Neural progenitor cell (in vitro differentiated cells): ENCODE results near the gene TNF. TPM values are rescaled to one million over a fixed set of nuclear protein-coding genes. Genes with fewer than 3 reads are reported as not detected.

ENCODE experiments used
- DNase-seq: peaks from one replicate; pipeline ENCODE4 v3.0.0-alpha.2; 2016; ENCODE audit warnings: low spot score
- H2AFZ ChIP-seq: fragments of 200-600 bp; sonication (generic); replicated peaks from 2 replicates; pipeline ENCODE4 v1.6.1; 2016; ENCODE audit warnings: antibody characterized with exemption
- H3F3A ChIP-seq: fragments of 200-600 bp; sonication (generic); 2 replicates; pipeline ENCODE4 v1.6.1; 2016; ENCODE audit warnings: antibody characterized with exemption, low read depth
- H3K27ac ChIP-seq: fragments of 200-600 bp; sonication (generic); 2 replicates; pipeline ENCODE4 v1.5.1; 2016; ENCODE audit warnings: mild to moderate bottlenecking
- H3K27me3 ChIP-seq: fragments of 200-600 bp; sonication (generic); 2 replicates; pipeline ENCODE4 v1.6.1; 2016; ENCODE audit warnings: mild to moderate bottlenecking, moderate library complexity
- H3K36me3 ChIP-seq: fragments of 200-600 bp; sonication (generic); 2 replicates; pipeline ENCODE4 v1.5.1; 2016
- H3K4me1 ChIP-seq: fragments of 200-600 bp; sonication (generic); 2 replicates; pipeline ENCODE4 v1.6.1; 2016; ENCODE audit warnings: mixed run types
- H3K4me2 ChIP-seq: fragments of 200-600 bp; sonication (generic); 2 replicates; pipeline ENCODE4 v1.6.1; 2016
- H3K4me3 ChIP-seq: fragments of 200-600 bp; sonication (generic); 2 replicates; pipeline ENCODE4 v1.5.1; 2016
- H3K79me2 ChIP-seq: fragments of 200-600 bp; sonication (generic); 2 replicates; pipeline ENCODE4 v1.6.1; 2016; ENCODE audit warnings: low read depth
- H3K9ac ChIP-seq: fragments of 200-600 bp; sonication (generic); 2 replicates; pipeline ENCODE4 v1.6.1; 2016
- H3K9me3 ChIP-seq: fragments of 200-600 bp; sonication (generic); 2 replicates; pipeline ENCODE4 v1.5.1; 2016; ENCODE audit warnings: low read depth
- H4K20me1 ChIP-seq: fragments of 200-600 bp; sonication (generic); 2 replicates; pipeline ENCODE4 v1.6.1; 2016; ENCODE audit warnings: low read depth
- H3K27ac Mint-ChIP-seq: 3 replicates; pipeline ENCODE4 v1.8.0; 2021; ENCODE audit warnings: mixed read lengths
- H3K27me3 Mint-ChIP-seq: 2 replicates; pipeline ENCODE4 v1.8.0; 2022; ENCODE audit warnings: low read depth, mild to moderate bottlenecking, inconsistent platforms, moderate library complexity, mixed read lengths; ENCODE audit not compliant: insufficient read depth
- H3K36me3 Mint-ChIP-seq: 3 replicates; pipeline ENCODE4 v1.8.0; 2021; ENCODE audit warnings: mixed read lengths
- H3K4me1 Mint-ChIP-seq: 3 replicates; pipeline ENCODE4 v1.8.0; 2021; ENCODE audit warnings: mixed read lengths
- H3K4me3 Mint-ChIP-seq: 3 replicates; pipeline ENCODE4 v1.8.0; 2021; ENCODE audit warnings: mild to moderate bottlenecking, moderate library complexity, mixed read lengths
- H3K9me3 Mint-ChIP-seq: 3 replicates; pipeline ENCODE4 v1.8.0; 2020; ENCODE audit warnings: mixed read lengths
- EZH2 ChIP-seq: fragments of 200-600 bp; sonication (generic); IDR thresholded peaks from 2 replicates; pipeline ENCODE4 v1.6.1; 2017; ENCODE audit warnings: antibody characterized with exemption, mild to moderate bottlenecking, moderate library complexity
- EZH2phosphoT487 ChIP-seq: fragments of 200-600 bp; sonication (generic); IDR thresholded peaks from 2 replicates; pipeline ENCODE4 v1.6.1; 2017; ENCODE audit warnings: antibody characterized with exemption
- total RNA-seq: library from RNA; depleted of rRNA; stranded (reverse); fragments of >200 nt; gene quantifications from 2 replicates; pipeline ENCODE4 v1.2.3, GENCODE V29; 2015; ENCODE audit warnings: low replicate concordance
- TF ChIP-seq, protein P1 (sequence below): fragments of 200-600 bp; sonication (generic); IDR thresholded peaks from 2 replicates; pipeline ENCODE4 v1.5.1; 2017; ENCODE audit warnings: antibody characterized with exemption, mild to moderate bottlenecking

TNF gene
- total RNA-seq, 1 donor from 2014 or later, result not detected

DNA sequence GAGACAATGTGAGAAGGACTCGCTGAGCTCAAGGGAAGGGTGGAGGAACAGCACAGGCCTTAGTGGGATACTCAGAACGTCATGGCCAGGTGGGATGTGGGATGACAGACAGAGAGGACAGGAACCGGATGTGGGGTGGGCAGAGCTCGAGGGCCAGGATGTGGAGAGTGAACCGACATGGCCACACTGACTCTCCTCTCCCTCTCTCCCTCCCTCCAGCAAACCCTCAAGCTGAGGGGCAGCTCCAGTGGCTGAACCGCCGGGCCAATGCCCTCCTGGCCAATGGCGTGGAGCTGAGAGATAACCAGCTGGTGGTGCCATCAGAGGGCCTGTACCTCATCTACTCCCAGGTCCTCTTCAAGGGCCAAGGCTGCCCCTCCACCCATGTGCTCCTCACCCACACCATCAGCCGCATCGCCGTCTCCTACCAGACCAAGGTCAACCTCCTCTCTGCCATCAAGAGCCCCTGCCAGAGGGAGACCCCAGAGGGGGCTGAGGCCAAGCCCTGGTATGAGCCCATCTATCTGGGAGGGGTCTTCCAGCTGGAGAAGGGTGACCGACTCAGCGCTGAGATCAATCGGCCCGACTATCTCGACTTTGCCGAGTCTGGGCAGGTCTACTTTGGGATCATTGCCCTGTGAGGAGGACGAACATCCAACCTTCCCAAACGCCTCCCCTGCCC lies 1.7 kb downstream of the TNF start:
- Histone ChIP-seq H3K4me3 (no peak overlapping the region), H3K9me3 (no peaks in the 10 kb centered on the region), H2AFZ (no peak overlapping the region), H3K4me2 (no peak overlapping the region), H3K4me1 (peaks cover 11% of the 10 kb centered on the region), H3F3A (no peaks in the 10 kb centered on the region), H3K9ac (no peak overlapping the region), H3K79me2 (no peaks in the 10 kb centered on the region), H3K27me3 (peaks cover 9% of the 10 kb centered on the region), H4K20me1 (no peaks in the 10 kb centered on the region), H3K36me3 (no peaks in the 10 kb centered on the region), H3K27ac (no peak overlapping the region)
- Mint-ChIP-seq H3K36me3 (no peaks in the 10 kb centered on the region), H3K9me3 (no peaks in the 10 kb centered on the region), H3K4me1 (peaks cover 15% of the 10 kb centered on the region), H3K4me3 (no peak overlapping the region), H3K27ac (peak overlapping the region; percentile 64), H3K27me3 (peaks cover 27% of the 10 kb centered on the region)
- no peak for TF ChIP-seq EZH2phosphoT487
- no peak for TF ChIP-seq EZH2
- DNase-seq, result no peak

DNA sequence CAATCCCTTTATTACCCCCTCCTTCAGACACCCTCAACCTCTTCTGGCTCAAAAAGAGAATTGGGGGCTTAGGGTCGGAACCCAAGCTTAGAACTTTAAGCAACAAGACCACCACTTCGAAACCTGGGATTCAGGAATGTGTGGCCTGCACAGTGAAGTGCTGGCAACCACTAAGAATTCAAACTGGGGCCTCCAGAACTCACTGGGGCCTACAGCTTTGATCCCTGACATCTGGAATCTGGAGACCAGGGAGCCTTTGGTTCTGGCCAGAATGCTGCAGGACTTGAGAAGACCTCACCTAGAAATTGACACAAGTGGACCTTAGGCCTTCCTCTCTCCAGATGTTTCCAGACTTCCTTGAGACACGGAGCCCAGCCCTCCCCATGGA lies 2.2 kb downstream of the TNF start:
- Histone ChIP-seq H3K4me1 (peaks cover 11% of the 10 kb centered on the region), H4K20me1 (no peaks in the 10 kb centered on the region), H3K79me2 (no peaks in the 10 kb centered on the region), H3K4me2 (no peak overlapping the region), H3K36me3 (no peaks in the 10 kb centered on the region), H3K4me3 (no peak overlapping the region), H3K9me3 (no peaks in the 10 kb centered on the region), H3K27me3 (peaks cover 9% of the 10 kb centered on the region), H3K9ac (no peak overlapping the region), H2AFZ (no peak overlapping the region), H3K27ac (no peak overlapping the region), H3F3A (no peaks in the 10 kb centered on the region)
- Mint-ChIP-seq H3K4me3 (no peak overlapping the region), H3K27me3 (peaks cover 27% of the 10 kb centered on the region), H3K27ac (no peak overlapping the region), H3K36me3 (no peaks in the 10 kb centered on the region), H3K9me3 (no peaks in the 10 kb centered on the region), H3K4me1 (peaks cover 15% of the 10 kb centered on the region)
- DNase-seq, result no peak
- TF ChIP-seq EZH2 (no peak), EZH2phosphoT487 (no peak)
- TF ChIP-seq, protein P1, sequence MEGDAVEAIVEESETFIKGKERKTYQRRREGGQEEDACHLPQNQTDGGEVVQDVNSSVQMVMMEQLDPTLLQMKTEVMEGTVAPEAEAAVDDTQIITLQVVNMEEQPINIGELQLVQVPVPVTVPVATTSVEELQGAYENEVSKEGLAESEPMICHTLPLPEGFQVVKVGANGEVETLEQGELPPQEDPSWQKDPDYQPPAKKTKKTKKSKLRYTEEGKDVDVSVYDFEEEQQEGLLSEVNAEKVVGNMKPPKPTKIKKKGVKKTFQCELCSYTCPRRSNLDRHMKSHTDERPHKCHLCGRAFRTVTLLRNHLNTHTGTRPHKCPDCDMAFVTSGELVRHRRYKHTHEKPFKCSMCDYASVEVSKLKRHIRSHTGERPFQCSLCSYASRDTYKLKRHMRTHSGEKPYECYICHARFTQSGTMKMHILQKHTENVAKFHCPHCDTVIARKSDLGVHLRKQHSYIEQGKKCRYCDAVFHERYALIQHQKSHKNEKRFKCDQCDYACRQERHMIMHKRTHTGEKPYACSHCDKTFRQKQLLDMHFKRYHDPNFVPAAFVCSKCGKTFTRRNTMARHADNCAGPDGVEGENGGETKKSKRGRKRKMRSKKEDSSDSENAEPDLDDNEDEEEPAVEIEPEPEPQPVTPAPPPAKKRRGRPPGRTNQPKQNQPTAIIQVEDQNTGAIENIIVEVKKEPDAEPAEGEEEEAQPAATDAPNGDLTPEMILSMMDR, result no peak

DNA sequence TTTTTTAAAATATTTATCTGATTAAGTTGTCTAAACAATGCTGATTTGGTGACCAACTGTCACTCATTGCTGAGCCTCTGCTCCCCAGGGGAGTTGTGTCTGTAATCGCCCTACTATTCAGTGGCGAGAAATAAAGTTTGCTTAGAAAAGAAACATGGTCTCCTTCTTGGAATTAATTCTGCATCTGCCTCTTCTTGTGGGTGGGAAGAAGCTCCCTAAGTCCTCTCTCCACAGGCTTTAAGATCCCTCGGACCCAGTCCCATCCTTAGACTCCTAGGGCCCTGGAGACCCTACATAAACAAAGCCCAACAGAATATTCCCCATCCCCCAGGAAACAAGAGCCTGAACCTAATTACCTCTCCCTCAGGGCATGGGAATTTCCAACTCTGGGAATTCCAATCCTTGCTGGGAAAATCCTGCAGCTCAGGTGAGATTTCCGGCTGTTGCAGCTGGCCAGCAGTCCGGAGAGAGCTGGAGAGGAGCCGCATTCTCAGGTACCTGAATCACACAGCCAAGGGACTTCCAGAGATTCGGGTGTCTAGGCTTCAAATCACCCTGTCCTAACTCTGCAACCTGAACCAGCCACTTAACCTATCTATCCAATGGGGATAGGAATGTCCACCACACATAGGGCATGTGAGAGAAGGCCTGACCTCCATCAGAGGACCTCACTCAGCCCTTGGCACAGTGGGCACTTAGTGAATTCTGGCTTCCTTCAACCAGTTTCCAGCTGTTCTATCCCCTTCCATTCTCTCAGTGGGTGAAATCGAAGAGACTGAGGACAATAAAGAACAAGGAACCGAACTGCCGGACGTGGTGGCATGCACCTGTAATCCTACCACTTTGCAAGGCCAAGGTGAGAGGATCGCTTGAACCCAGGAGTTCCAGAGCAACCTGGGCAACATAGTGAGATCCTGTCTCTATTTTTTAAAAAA lies 3.1 kb downstream of the TNF start:
- no peaks in the 10 kb centered on the region for H4K20me1 ChIP-seq
- Mint-ChIP-seq H3K36me3 (no peaks in the 10 kb centered on the region), H3K4me1 (peaks cover 15% of the 10 kb centered on the region), H3K27ac (no peak overlapping the region), H3K27me3 (peaks cover 22% of the 10 kb centered on the region), H3K9me3 (no peaks in the 10 kb centered on the region), H3K4me3 (peak overlapping the region; percentile 58)
- H3K9ac ChIP-seq, result no peak overlapping the region
- no peak overlapping the region for H3K4me2 ChIP-seq
- H3K36me3 ChIP-seq, result no peaks in the 10 kb centered on the region
- peaks cover 9% of the 10 kb centered on the region for H3K27me3 ChIP-seq
- no peak overlapping the region for H3K4me3 ChIP-seq
- no peaks in the 10 kb centered on the region for H3F3A ChIP-seq
- TF ChIP-seq, protein P1, result no peak
- TF ChIP-seq EZH2, result no peak
- TF ChIP-seq EZH2phosphoT487, result no peak
- DNase-seq, result no peak
- H3K79me2 ChIP-seq, result no peaks in the 10 kb centered on the region
- H3K27ac ChIP-seq, result no peak overlapping the region
- no peak overlapping the region for H2AFZ ChIP-seq
- peaks cover 11% of the 10 kb centered on the region for H3K4me1 ChIP-seq
- no peaks in the 10 kb centered on the region for H3K9me3 ChIP-seq
